Neural crest cell (in vitro differentiated cells): ENCODE data around the gene ANKRD23. TPM values are rescaled to one million over a fixed set of nuclear protein-coding genes. Genes with fewer than 3 reads are reported as not detected.

Experiments
- DNase-seq: peaks from one replicate; pipeline ENCODE4 v3.0.0; 2021; ENCODE audit warnings: low read depth, mixed read lengths, low spot score
- H3K27ac Mint-ChIP-seq: one replicate; pipeline ENCODE4 v1.8.0; 2021; ENCODE audit warnings: mild to moderate bottlenecking, mixed read lengths; ENCODE audit not compliant: unreplicated experiment
- H3K27me3 Mint-ChIP-seq: 2 replicates; pipeline ENCODE4 v1.8.0; 2021; ENCODE audit warnings: low read depth, mild to moderate bottlenecking, mixed read lengths
- H3K36me3 Mint-ChIP-seq: 2 replicates; pipeline ENCODE4 v1.8.0; 2021; ENCODE audit warnings: low read depth, mild to moderate bottlenecking, mixed read lengths
- H3K4me1 Mint-ChIP-seq: 2 replicates; pipeline ENCODE4 v1.8.0; 2021; ENCODE audit warnings: mixed read lengths
- H3K4me3 Mint-ChIP-seq: one replicate; pipeline ENCODE4 v1.8.0; 2021; ENCODE audit warnings: mild to moderate bottlenecking, mixed read lengths
- H3K9me3 Mint-ChIP-seq: 2 replicates; pipeline ENCODE4 v1.8.0; 2021; ENCODE audit warnings: mixed read lengths
- total RNA-seq: library from RNA; stranded (reverse); gene quantifications from 2 replicates; pipeline ENCODE4 v1.2.1, GENCODE V29; 2021
- TF ChIP-seq, protein P1 (sequence below): fragments of 200-600 bp; sonication (generic); conservative IDR thresholded peaks from 2 replicates; pipeline ENCODE4 v1.5.0; 2021; ENCODE audit warnings: antibody characterized with exemption, mild to moderate bottlenecking

Gene ANKRD23
- total RNA-seq, 1 donor from 2014 or later, result 11.4 TPM

DNA sequence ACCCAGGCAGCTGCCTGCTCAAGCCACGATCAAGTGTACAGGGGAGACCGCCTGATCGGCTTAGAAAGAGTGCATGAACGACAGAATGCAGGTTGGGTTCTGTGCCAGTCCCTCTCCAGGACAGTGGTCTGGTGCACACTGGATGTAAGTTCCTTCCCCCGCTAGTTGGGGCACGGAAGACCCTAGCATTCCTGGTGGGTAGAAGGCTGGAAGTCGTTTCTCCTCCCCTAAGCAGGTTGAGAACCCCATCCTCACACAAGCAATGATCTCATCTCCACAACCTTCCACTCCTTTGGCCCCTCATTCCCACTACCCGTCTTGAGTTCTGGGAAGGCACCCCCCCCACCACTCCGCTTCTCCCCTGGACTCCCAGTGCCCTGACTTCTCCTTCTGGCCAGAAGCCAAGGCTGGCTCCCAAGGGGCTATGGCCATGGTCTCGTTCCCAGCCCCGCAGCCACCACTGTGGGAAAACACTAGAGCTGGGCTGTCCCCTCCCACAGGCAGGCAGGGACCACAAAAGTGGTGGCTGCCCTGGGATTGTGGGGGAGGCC is 15.4 kb upstream of the ANKRD23 start:
- Mint-ChIP-seq H3K36me3 (peaks cover 10% of the 10 kb centered on the region), H3K4me1 (peaks cover 46% of the 10 kb centered on the region), H3K27me3 (no peaks in the 10 kb centered on the region), H3K27ac (peak overlapping the region; percentile 78), H3K4me3 (peak overlapping the region; percentile 93), H3K9me3 (no peaks in the 10 kb centered on the region)
- no peak for DNase-seq
- TF ChIP-seq, protein P1, sequence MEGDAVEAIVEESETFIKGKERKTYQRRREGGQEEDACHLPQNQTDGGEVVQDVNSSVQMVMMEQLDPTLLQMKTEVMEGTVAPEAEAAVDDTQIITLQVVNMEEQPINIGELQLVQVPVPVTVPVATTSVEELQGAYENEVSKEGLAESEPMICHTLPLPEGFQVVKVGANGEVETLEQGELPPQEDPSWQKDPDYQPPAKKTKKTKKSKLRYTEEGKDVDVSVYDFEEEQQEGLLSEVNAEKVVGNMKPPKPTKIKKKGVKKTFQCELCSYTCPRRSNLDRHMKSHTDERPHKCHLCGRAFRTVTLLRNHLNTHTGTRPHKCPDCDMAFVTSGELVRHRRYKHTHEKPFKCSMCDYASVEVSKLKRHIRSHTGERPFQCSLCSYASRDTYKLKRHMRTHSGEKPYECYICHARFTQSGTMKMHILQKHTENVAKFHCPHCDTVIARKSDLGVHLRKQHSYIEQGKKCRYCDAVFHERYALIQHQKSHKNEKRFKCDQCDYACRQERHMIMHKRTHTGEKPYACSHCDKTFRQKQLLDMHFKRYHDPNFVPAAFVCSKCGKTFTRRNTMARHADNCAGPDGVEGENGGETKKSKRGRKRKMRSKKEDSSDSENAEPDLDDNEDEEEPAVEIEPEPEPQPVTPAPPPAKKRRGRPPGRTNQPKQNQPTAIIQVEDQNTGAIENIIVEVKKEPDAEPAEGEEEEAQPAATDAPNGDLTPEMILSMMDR, result no peak

- H3K36me3 Mint-ChIP-seq, result peaks cover 7% of the 10 kb centered on the region
- no peaks in the 10 kb centered on the region for H3K9me3 Mint-ChIP-seq
- H3K4me1 Mint-ChIP-seq, result peaks cover 41% of the 10 kb centered on the region
- H3K27me3 Mint-ChIP-seq, result no peaks in the 10 kb centered on the region
- TF ChIP-seq, protein P1, result peak; percentile 73
- peak; percentile 98 for DNase-seq
- H3K4me3 Mint-ChIP-seq, result peak within 1 kb of the TSS; percentile 93
- H3K27ac Mint-ChIP-seq, result peak within 1 kb of the TSS; percentile 78
Observed at GRCh38 chr2:96857667-96858372, 14.0 kb upstream of the ANKRD23 start, which contains the start of gene ANKRD39. Gene ANKRD39 (minus strand): TSS chr2:96858016. CDS start chr2:96857987, 29 bp downstream.

GRCh38 chr2:96856776-96857666 is 13.2 kb upstream of the ANKRD23 start:
- TF ChIP-seq, protein P1, result no peak
- Mint-ChIP-seq H3K27me3 (no peaks in the 10 kb centered on the region), H3K4me3 (peak overlapping the region; percentile 93), H3K27ac (peak overlapping the region; percentile 54), H3K4me1 (peaks cover 39% of the 10 kb centered on the region), H3K9me3 (no peaks in the 10 kb centered on the region), H3K36me3 (peaks cover 7% of the 10 kb centered on the region)
- DNase-seq, result no peak

DNA sequence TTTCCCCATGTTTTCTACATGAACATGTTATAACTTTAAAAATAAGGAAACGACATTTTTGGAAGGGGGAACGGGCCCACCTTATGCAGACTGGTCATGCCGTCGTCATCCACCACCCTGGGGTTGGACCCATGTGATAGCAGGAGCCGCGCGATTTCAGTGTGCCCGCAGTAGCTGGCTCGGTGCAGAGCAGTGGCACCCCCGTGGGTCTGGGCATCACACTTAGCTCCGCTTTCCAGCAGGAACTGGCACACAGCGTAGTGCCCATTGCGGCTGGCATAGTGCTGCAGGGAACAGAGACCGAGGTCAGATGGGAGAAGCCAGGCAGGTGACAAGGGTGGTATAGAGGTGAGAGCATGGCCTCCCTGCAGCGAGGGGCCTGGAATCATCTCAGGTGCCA is 9.5 kb upstream of the ANKRD23 start:
- H3K4me1 Mint-ChIP-seq, result peaks cover 22% of the 10 kb centered on the region
- TF ChIP-seq, protein P1, result no peak
- H3K4me3 Mint-ChIP-seq, result peak overlapping the region; percentile 51
- no peaks in the 10 kb centered on the region for H3K27me3 Mint-ChIP-seq
- H3K27ac Mint-ChIP-seq, result no peak overlapping the region
- H3K9me3 Mint-ChIP-seq, result no peaks in the 10 kb centered on the region
- peaks cover 9% of the 10 kb centered on the region for H3K36me3 Mint-ChIP-seq
- DNase-seq, result no peak

- TF ChIP-seq, protein P1, result no peak
- Mint-ChIP-seq H3K36me3 (peaks cover 12% of the 10 kb centered on the region), H3K27ac (no peak overlapping the region), H3K27me3 (no peaks in the 10 kb centered on the region), H3K4me1 (peaks cover 29% of the 10 kb centered on the region), H3K9me3 (no peaks in the 10 kb centered on the region), H3K4me3 (peak overlapping the region; percentile 77)
- DNase-seq, result no peak
Observed at GRCh38 chr2:96852667-96853066, 8.8 kb upstream of the ANKRD23 start.
